Vagina (tissue), 2 donors: ENCODE measurements around the gene GCKR. TPM values are rescaled to one million over a fixed set of nuclear protein-coding genes. Genes with fewer than 3 reads are reported as not detected.

ENCODE experiments used
- DNase-seq, 2 donors: peaks; one replicate each; pipeline ENCODE4 v3.0.0-alpha.2; 2017; ENCODE audit errors: extremely low spot score in 2 of 2
- H3K27ac ChIP-seq: fragments of 200-600 bp; sonication (generic); one replicate; pipeline ENCODE4 v1.5.1; 2019
- H3K27me3 ChIP-seq: fragments of 200-600 bp; sonication (generic); one replicate; pipeline ENCODE4 v1.5.1; 2019
- H3K36me3 ChIP-seq, 2 donors: fragments of 200-600 bp; sonication (generic); one replicate each; pipeline ENCODE4 v1.5.1; 2017 to 2019
- H3K4me1 ChIP-seq: fragments of 200-600 bp; sonication (generic); one replicate; pipeline ENCODE4 v1.5.1; 2019
- H3K4me3 ChIP-seq, 2 donors: fragments of 200-600 bp; sonication (generic); 1 replicate in 1 of 2; 2 replicates in 1 of 2; pipeline ENCODE4 v1.5.1; 2016 to 2019
- H3K9me3 ChIP-seq: fragments of 200-600 bp; sonication (generic); one replicate; pipeline ENCODE4 v1.5.1; 2019
- CTCF ChIP-seq, 3 experiments: fragments of 450-650 bp in 2 of 3; fragments of 200-600 bp in 1 of 3; sonication (generic) in 1 of 3; IDR thresholded peaks; one replicate each; pipeline ENCODE4 v1.5.1; 2017 to 2019; ENCODE audit warnings: antibody characterized with exemption in 3 of 3, mild to moderate bottlenecking in 2 of 3, moderate library complexity in 2 of 3
- POLR2A ChIP-seq, 2 donors: fragments of 450-650 bp; IDR thresholded peaks; one replicate each; pipeline ENCODE4 v1.6.1; 2017; ENCODE audit warnings: antibody characterized with exemption in 2 of 2, mild to moderate bottlenecking in 2 of 2, moderate library complexity in 2 of 2
- POLR2AphosphoS5 ChIP-seq, 2 donors: sonication (generic); formaldehyde crosslinking; IDR thresholded peaks; one replicate each; pipeline ENCODE4 v1.9.0; 2017; ENCODE audit warnings: antibody characterized with exemption in 2 of 2, mild to moderate bottlenecking in 2 of 2, low read depth in 1 of 2; ENCODE audit not compliant: insufficient read depth in 1 of 2
- intact Hi-C: fragments of 100-400 bp; cut with DNase I; formaldehyde crosslinking; loops from one replicate; pipeline ENCODE4 v1.15.1; 2023
- total RNA-seq: library from RNA; depleted of rRNA; stranded (reverse); fragments of >200 nt; gene quantifications from one replicate; pipeline ENCODE4 v1.2.3, GENCODE V29; 2016

GCKR gene
- total RNA-seq = 0.98 TPM

GRCh38 chr2:27496357-27497287 lies at the start of gene GCKR:
TSS of gene GCKR (plus strand) at chr2:27496839. CDS start at chr2:27496905, 66 bp downstream.
- Histone ChIP-seq H3K27me3 (no peaks in the 10 kb centered on the region), H3K4me1 (peaks cover 15% of the 10 kb centered on the region), H3K9me3 (no peaks in the 10 kb centered on the region), H3K36me3 (no peaks in the 10 kb centered on the region), H3K27ac (no peak within 1 kb of the TSS), H3K4me3 (no peak within 1 kb of the TSS)
- no peak for DNase-seq
- no peak for TF ChIP-seq POLR2AphosphoS5 (IDR thresholded peaks at IDR 0.05; ENCODE audit: insufficient read depth in 1 of 2, low read depth in 1 of 2)
- TF ChIP-seq CTCF (IDR thresholded peaks at IDR 0.05) = no peak
- intact Hi-C loops = no loop called here

GRCh38 chr2:27448381-27448780 lies 48.3 kb upstream of the GCKR start:
- TF ChIP-seq POLR2AphosphoS5 (IDR thresholded peaks at IDR 0.05; ENCODE audit: insufficient read depth in 1 of 2, low read depth in 1 of 2) (no peak), POLR2A (IDR thresholded peaks at IDR 0.05) (no peak), CTCF (IDR thresholded peaks at IDR 0.05) (no peak)
- Histone ChIP-seq H3K27ac (no peak overlapping the region), H3K4me1 (peaks cover 9% of the 10 kb centered on the region), H3K9me3 (no peaks in the 10 kb centered on the region), H3K36me3 (peaks cover 0 to 39% of the 10 kb centered on the region in 2 donors), H3K27me3 (no peaks in the 10 kb centered on the region), H3K4me3 (no peak overlapping the region)
- DNase-seq = no peak
- intact Hi-C loops = no loop called here

GRCh38 chr2:27451095-27451494 lies 45.5 kb upstream of the GCKR start:
- H3K36me3 ChIP-seq = peaks cover 0 to 53% of the 10 kb centered on the region in 2 donors
- H3K4me1 ChIP-seq = no peaks in the 10 kb centered on the region
- no peaks in the 10 kb centered on the region for H3K27me3 ChIP-seq

GRCh38 chr2:27453968-27454367 lies 42.7 kb upstream of the GCKR start:
- no peak overlapping the region for H3K27ac ChIP-seq
- no peaks in the 10 kb centered on the region for H3K27me3 ChIP-seq
- no peaks in the 10 kb centered on the region for H3K4me1 ChIP-seq
- intact Hi-C loops = no loop called here
- H3K9me3 ChIP-seq = no peaks in the 10 kb centered on the region
- H3K4me3 ChIP-seq = no peak overlapping the region
- no peak for DNase-seq
- TF ChIP-seq CTCF (IDR thresholded peaks at IDR 0.05) (no peak), POLR2A (IDR thresholded peaks at IDR 0.05) (no peak), POLR2AphosphoS5 (IDR thresholded peaks at IDR 0.05; ENCODE audit: insufficient read depth in 1 of 2, low read depth in 1 of 2) (no peak)
- H3K36me3 ChIP-seq = peaks cover 0 to 52% of the 10 kb centered on the region in 2 donors

More at GRCh38 chr2:27451095-27451494, 45.5 kb upstream of the GCKR start:
- no peak for DNase-seq
- H3K27ac ChIP-seq = no peak overlapping the region
- H3K4me3 ChIP-seq = no peak overlapping the region
- TF ChIP-seq POLR2A (IDR thresholded peaks at IDR 0.05) (no peak), CTCF (IDR thresholded peaks at IDR 0.05) (no peak), POLR2AphosphoS5 (IDR thresholded peaks at IDR 0.05; ENCODE audit: insufficient read depth in 1 of 2, low read depth in 1 of 2) (no peak)
- no peaks in the 10 kb centered on the region for H3K9me3 ChIP-seq
- intact Hi-C loops = no loop called here

- Histone ChIP-seq H3K27me3 (no peaks in the 10 kb centered on the region), H3K36me3 (peaks cover 0 to 21% of the 10 kb centered on the region in 2 donors), H3K4me1 (no peaks in the 10 kb centered on the region), H3K4me3 (no peak overlapping the region), H3K9me3 (no peaks in the 10 kb centered on the region), H3K27ac (no peak overlapping the region)
- no peak for TF ChIP-seq CTCF (IDR thresholded peaks at IDR 0.05)
- TF ChIP-seq POLR2A (IDR thresholded peaks at IDR 0.05) = no peak
- no peak for TF ChIP-seq POLR2AphosphoS5 (IDR thresholded peaks at IDR 0.05; ENCODE audit: insufficient read depth in 1 of 2, low read depth in 1 of 2)
- intact Hi-C loops = no loop called here
- no peak for DNase-seq
Measured at GRCh38 chr2:27461118-27461517, 35.5 kb upstream of the GCKR start.
